ENCODE measurements around the gene TMEM140.

TMEM140 gene

GRCh38 chr7:135177028-135177696 is 29.3 kb downstream of the TMEM140 start:
- no peak for DNase-seq

- DNase-seq, result no peak
These were observed 30.5 kb downstream of the TMEM140 start for GRCh38 chr7:135178364-135178763.

- DNase-seq, result no peak
These were observed 31.6 kb downstream of the TMEM140 start for GRCh38 chr7:135179321-135179925.

GRCh38 chr7:135180122-135180521 is 32.2 kb downstream of the TMEM140 start:
- DNase-seq, result no peak

GRCh38 chr7:135181261-135181928 is 33.5 kb downstream of the TMEM140 start:
- no peak for DNase-seq

GRCh38 chr7:135181929-135182678 is 34.2 kb downstream of the TMEM140 start:
- no peak for DNase-seq

GRCh38 chr7:135183478-135183877 is 35.6 kb downstream of the TMEM140 start:
- no peak for DNase-seq

GRCh38 chr7:135184254-135184841 is 36.5 kb downstream of the TMEM140 start:
- DNase-seq, result no peak

- no peak for DNase-seq
These were observed 37.8 kb downstream of the TMEM140 start for GRCh38 chr7:135185471-135186260.

GRCh38 chr7:135186261-135186540 is 38.3 kb downstream of the TMEM140 start:
- DNase-seq, result no peak

GRCh38 chr7:135186841-135187253 is 39.0 kb downstream of the TMEM140 start:
- no peak for DNase-seq

- DNase-seq, result no peak
These were observed 40.6 kb downstream of the TMEM140 start for GRCh38 chr7:135188298-135188984.

GRCh38 chr7:135189221-135189662 is 41.4 kb downstream of the TMEM140 start:
- no peak for DNase-seq

- DNase-seq, result no peak
These were observed 42.1 kb downstream of the TMEM140 start for GRCh38 chr7:135189961-135190360.

- DNase-seq, result no peak
These were observed 42.8 kb downstream of the TMEM140 start for GRCh38 chr7:135190703-135191102.

GRCh38 chr7:135192914-135193536 is 45.2 kb downstream of the TMEM140 start:
- DNase-seq, result no peak

GRCh38 chr7:135193615-135194081 is 45.8 kb downstream of the TMEM140 start:
- DNase-seq, result no peak

GRCh38 chr7:135194494-135195095 is 46.7 kb downstream of the TMEM140 start:
- no peak for DNase-seq

GRCh38 chr7:135195156-135195555 is 47.3 kb downstream of the TMEM140 start:
- DNase-seq, result no peak

GRCh38 chr7:135195968-135196629 is 48.2 kb downstream of the TMEM140 start:
- no peak for DNase-seq

Data from DMS153 (cell line).